Measurements from ENCODE around the gene NGB.
"Not testable (repeated sequence)": the region's sequence is repeated elsewhere in the genome, so short reads cannot be mapped to it uniquely, and the experiment has no call there.

Gene NGB

GRCh38 chr14:77290705-77291104 is 19.7 kb upstream of the NGB start:
- DNase-seq: no peak

- no peak for DNase-seq
These were observed 15.6 kb upstream of the NGB start for GRCh38 chr14:77286576-77286975.

GRCh38 chr14:77284466-77284865 is 13.5 kb upstream of the NGB start:
- DNase-seq: no peak

GRCh38 chr14:77284066-77284465 is 13.1 kb upstream of the NGB start:
- DNase-seq: no peak

DNA sequence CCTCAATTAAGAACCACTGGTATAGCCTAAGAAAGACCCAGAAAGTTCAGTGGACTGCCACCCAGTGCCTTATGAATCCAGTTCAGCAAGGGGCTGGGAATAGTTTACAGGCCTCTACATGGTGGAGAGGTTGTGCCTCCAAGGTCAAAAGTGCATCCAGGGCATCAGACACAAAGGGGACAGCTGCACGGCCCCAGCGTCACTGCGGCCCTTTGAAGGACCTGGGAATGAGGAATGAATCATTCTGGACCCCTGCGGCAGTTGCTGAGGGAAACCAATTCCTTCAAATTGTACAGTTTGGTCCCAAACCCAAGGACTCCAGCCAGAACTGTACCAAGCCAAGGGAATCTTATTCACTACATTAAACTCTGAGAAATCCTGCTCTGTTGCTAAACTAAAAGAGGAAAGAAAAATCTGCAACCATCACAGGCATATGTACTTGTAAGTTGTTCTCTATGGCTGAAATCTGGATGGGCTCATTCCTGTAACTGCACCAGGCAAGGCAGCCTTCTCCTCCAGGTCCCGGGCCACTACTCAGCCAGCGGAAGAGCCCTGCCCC is 10.9 kb upstream of the NGB start:
- DNase-seq: no peak

GRCh38 chr14:77280921-77281320 is 9.9 kb upstream of the NGB start:
- not testable (repeated sequence) for DNase-seq

- no peak for DNase-seq
These were observed 8.7 kb upstream of the NGB start for GRCh38 chr14:77279719-77280118.

DNA sequence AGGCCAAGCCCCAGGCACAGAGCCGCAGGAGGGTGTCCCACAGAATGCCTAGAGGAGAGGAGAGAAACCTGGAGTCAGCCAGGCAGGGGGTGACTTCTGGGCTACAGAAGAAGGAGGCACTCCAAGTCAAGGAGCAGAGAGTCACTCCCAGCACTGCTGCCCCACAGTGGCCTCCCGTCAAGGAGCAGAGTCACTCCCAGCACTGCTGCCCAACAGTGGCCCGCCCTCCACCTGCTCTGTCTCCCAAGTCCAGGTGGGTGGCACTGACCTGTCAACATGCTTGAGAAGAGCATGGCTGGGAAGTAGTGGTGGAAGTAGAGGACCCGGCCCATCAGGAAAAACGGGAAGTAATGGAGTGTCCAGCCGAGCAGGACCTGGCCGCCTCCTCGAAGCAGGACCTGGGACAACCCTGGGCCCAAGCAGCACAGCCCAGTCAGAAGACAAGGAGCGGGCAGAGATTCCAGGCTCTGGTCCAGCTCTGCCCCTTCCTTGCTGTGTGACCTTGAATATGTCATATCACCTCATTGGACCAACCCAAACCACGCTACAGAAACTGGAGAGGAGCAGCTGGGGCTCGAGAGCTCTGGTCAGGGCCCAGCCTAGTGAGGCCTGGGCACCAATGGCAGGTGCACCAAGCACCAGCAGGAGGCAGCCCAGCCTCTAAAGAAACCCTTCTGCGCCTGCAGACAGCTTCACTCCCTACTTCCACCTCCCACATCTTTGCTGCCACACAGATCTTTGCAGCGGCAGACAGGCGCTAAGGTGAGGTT is 7.6 kb upstream of the NGB start:
- no peak for DNase-seq

DNA sequence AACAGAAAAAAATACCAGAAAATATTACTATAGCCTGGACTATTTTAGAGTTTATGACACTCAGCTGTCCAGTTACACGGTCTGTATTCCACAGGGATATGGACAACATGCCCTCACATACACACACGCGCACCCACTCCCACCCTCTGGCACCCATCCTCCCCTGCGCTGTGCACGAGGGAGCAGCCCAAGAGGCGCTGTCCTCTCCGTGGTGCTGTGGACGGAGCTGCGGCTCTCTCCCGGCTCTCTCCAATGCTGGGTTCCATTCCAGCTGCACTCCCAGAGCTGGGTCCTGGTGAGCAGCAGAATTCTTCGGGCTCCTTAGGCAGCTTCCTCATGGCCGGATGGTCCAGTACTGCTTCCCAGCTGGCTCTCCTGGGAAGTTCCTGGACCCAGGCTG is 6.0 kb upstream of the NGB start:
- no peak for DNase-seq

DNA sequence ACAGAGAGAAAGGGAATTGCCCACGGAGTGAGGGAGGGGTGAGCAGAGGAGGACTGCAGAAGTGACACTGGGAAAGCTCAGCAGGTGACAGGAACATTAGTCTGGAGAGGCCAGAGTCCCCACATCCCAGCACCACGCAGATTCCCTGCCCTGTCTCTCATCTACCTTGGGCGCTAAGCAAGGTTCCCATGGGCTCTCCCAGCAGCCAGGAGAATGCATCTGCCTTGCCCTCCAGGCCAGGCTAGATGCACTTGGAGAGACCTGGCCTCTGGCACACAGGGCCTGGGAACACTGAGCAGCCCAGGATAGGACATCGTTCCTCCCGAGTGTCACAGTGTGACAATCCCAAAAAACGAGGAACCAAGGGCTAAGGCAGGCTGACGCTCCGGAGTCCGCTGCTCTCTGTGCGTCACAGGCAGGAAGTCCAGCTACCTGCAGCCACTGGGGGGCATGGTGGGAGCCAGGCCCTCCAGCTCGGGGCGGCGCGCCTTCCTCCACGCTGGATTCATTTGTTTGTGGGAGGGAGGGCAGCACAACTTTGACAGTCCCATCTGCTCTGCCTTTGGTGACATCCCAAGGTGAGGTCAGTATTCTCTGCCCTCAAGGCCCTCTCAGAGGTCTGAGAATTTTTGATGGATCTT is 5.4 kb upstream of the NGB start:
- DNase-seq: no peak

- no peak for DNase-seq
These were observed 4.6 kb upstream of the NGB start for GRCh38 chr14:77275601-77276017.

DNA sequence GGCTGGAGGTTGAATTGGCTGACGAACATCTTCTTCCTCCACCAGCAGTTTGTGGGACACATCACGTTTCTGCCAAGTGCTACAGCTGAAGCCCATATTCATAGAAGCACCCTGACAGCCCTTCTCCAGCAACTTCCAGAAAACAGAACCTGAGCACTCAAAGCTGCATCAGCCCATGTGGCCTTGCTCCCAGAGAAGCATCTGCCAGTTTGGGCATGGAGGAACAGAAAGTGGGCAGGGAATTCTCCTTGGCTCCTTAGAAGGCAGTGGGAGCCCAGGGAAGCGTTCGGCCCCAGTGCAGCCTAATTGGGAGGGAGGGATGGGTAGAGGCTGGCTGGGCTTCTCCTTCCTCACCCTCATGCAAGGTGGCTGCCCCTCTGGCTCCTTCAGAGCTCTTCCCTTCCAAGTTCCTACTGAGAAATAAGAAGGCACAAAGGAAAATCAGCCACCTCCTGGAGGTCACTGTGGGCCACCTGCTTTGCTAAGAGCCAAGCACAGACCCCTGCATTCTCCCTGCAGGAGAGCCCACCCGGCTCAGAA is 4.1 kb upstream of the NGB start:
- no peak for DNase-seq

DNA sequence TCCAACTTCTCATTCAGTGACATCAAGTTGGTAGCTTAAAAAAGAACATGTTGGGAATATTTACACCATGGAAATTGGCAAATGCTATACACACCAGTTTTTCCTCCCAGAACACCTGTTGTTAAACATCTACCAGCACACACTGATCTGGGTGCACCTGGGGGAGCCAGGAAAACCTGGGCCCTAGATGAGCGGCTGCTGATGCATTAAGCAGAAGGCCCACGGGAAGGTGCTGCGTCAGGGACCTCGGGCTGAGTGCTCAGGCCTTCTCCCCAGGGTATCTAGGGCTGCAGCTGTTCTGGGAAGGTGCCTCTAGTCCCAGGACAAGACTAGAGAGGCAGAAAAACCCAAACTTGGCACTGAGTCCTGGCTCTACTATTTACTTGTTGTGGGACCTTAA is 2.8 kb upstream of the NGB start:
- DNase-seq: no peak

GRCh38 chr14:77272261-77272660 is 1.3 kb upstream of the NGB start:
- no peak for DNase-seq

DNA sequence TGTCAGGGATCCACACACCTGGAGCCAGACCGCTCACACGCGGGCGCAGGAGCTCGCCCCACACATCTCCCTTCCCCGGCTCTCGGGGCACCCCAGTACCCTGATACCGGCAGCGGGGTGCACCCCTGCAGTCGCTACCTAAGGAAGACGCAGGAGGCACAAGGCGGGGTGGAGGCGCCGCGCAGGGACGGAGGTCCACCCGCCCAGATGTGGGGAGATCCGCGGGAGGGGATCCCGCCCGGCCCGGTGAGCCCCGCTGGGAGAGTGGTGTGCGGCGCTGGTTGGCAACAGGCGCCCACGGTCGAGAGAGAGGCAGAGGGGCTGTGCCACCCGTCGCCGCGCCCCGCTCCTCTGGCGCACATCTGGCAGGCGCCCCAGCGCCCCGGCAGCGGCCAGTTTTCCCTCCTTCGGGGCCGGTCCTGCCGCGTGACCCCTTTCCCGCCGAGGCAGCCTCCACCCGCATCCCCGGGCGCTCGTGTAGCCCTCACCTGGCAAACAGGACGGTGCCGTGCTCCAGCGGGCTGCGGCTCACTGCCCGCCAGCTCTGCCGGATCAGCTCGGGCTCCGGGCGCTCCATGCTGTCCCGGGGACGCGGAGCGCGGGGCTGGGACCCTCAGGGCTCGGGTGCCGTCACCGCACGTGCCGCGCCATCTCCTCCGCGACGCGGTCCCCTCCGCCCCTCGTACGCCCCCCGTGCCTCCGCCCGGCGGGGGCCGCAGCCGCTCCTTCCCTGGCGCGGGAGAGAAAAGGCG is 469 bp downstream of the NGB start:
- no peak for DNase-seq

DNA sequence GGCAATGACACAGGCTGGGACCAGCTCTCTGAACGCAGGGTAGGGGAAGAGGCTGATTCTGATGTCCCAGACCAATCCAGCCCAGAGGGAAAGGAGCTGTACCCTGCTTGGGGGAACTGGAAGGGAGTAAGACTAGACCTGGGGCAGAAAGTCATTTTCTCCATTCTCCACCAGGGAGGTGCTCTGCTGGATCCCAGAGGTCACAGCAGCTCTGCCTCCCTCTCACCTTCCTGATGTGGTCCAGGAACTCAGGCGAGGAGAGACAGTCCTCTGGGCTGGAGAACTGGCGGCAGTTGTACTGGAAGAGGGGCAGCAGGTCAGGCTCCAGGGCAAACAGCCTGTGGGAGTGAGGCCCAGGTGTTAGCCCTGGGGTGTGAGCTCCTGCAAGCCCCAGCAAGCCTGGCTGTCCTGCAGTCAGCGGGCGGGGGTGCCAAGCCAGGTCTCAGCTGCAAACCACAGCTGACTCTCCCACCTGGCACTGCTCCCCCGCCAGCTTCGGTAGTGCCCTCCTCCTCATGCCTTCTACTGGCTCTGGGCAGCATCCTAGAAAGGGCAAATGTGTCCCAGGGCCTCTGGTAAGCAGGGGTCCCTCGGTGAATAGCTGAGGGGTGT is 1.9 kb downstream of the NGB start:
- no peak for DNase-seq

GRCh38 chr14:77267937-77268699 is 2.9 kb downstream of the NGB start:
- DNase-seq: no peak

DNA sequence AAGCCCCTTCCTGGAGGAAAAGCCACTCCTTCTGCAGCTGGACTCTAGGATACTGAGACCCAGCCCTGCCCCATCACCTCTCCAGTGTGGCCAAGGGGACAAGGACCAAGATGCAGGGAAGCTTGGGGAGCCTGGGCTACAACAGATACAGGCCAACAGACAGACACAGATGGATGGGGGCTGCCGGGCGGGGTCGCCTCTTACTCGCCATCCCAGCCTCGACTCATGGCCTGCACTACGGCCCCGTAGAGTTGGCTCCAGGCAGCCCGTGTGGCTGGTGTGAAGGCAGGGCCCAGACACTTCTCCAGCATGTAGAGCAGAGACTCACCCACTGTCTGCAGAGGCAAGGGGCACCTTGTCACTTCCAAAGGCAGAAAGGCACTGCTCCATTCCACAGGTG is 4.7 kb downstream of the NGB start:
- DNase-seq: no peak

DNA sequence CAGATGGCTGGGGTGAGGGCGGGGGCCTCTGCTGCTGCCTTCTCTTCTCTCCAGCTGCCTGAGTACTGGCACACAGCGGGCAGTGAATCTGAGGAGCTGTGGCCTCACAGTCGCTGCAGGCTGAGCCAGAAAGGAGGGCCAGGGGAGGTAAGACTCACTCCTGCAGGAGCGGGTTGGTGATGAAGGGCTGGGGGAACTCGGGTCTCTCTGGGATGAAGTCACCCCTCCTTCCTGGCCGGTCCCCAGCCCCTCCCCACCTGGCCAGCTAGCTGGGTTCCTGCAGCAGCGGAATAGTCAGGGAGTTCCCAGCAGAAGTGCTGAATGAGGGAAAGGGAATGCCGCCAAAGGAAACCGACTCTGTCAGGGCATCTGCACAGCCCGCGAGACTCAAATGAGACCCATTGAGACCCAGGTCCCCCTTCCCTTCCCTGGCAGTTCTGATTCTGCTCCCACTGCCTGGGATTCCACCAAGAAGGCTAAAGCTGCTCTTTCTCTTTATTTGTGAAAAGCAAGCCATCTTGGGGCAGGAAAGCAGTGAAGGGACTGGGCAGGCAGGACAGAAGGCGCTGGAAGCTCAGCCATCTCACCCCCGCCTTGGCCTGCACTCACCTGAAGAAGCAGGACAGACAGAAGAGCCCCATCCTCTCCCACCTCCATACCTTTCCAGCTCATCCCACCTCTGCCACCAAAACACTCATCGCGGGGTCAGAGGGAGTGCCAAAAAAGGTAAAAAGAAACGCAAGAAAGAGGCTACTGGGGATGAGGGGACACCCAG is 5.3 kb downstream of the NGB start:
- DNase-seq: no peak

GRCh38 chr14:77265187-77265515 is 5.9 kb downstream of the NGB start:
- DNase-seq: no peak

GRCh38 chr14:77264466-77265186 is 6.4 kb downstream of the NGB start:
- DNase-seq: no peak
